HEK293 (cell line): ENCODE measurements around the gene KLHL29.

Experiments used
- CTCF ChIA-PET: fragments of 350-600 bp; formaldehyde crosslinking; extraction: SDS; loops from one replicate; lab custom pipeline; 2021; ENCODE audit warnings: antibody characterized with exemption; lab: Yijun Ruan, JAX
- POLR2A ChIA-PET: fragments of 300-600 bp; formaldehyde crosslinking; extraction: SDS; loops from one replicate; lab custom pipeline; 2020; ENCODE audit warnings: antibody characterized with exemption, inconsistent platforms; lab: Yijun Ruan, JAX
- H3K27ac ChIP-seq: fragments of 200-500 bp; sonication (Bioruptor generic); 2 replicates; pipeline ENCODE4 v1.5.1; 2014; ENCODE audit warnings: low read depth, low read length, control low read depth, inconsistent platforms; ENCODE audit errors: extremely low read depth
- H3K36me3 ChIP-seq, 2 experiments: fragments of 200-500 bp in 1 of 2; sonication (Bioruptor generic) in 1 of 2; 1 replicate in 1 of 2; 2 replicates in 1 of 2; pipeline ENCODE4 v1.5.1; 2014 to 2017; ENCODE audit warnings: inconsistent platforms in 2 of 2, low read length in 2 of 2; ENCODE audit not compliant: control insufficient read depth in 2 of 2, insufficient read depth in 1 of 2
- H3K4me1 ChIP-seq: fragments of 200-500 bp; sonication (Bioruptor generic); 2 replicates; pipeline ENCODE4 v1.5.1; 2014; ENCODE audit warnings: mild to moderate bottlenecking, low read length, inconsistent platforms; ENCODE audit not compliant: control insufficient read depth, insufficient read depth
- H3K4me3 ChIP-seq: 2 replicates; pipeline ENCODE4 v1.5.1; 2011; ENCODE audit warnings: low read depth, mild to moderate bottlenecking, control low read depth, low read length, moderate library complexity
- H3K9me3 ChIP-seq: fragments of 200-500 bp; sonication (Bioruptor generic); 2 replicates; pipeline ENCODE4 v1.5.1; 2014; ENCODE audit warnings: low read depth, low read length, inconsistent platforms; ENCODE audit not compliant: control insufficient read depth, insufficient read depth
- BCL11B ChIP-seq: fragments of 450-650 bp; formaldehyde crosslinking; IDR thresholded peaks from 2 replicates; pipeline ENCODE4 v1.5.1; 2016; ENCODE audit warnings: low read depth, missing biosample characterization, missing genetic modification characterization
- KLF17 ChIP-seq: fragments of 450-650 bp; formaldehyde crosslinking; IDR thresholded peaks from 2 replicates; pipeline ENCODE4 v1.5.1; 2016; ENCODE audit warnings: missing biosample characterization, missing genetic modification characterization
- MYNN ChIP-seq: fragments of 450-650 bp; formaldehyde crosslinking; IDR thresholded peaks from 2 replicates; pipeline ENCODE4 v1.5.1; 2016; ENCODE audit warnings: missing biosample characterization, missing genetic modification characterization, borderline replicate concordance
- PRDM10 ChIP-seq: fragments of 450-650 bp; formaldehyde crosslinking; IDR thresholded peaks from 2 replicates; pipeline ENCODE4 v1.5.1; 2016; ENCODE audit warnings: missing biosample characterization, missing genetic modification characterization
- SP2 ChIP-seq: fragments of 450-650 bp; formaldehyde crosslinking; IDR thresholded peaks from 2 replicates; pipeline ENCODE4 v1.5.1; 2016; ENCODE audit warnings: missing biosample characterization, missing genetic modification characterization
- YY2 ChIP-seq: fragments of 450-650 bp; formaldehyde crosslinking; IDR thresholded peaks from 2 replicates; pipeline ENCODE4 v1.5.1; 2016; ENCODE audit warnings: missing biosample characterization, missing genetic modification characterization
- ZFP37 ChIP-seq: fragments of 450-650 bp; formaldehyde crosslinking; IDR thresholded peaks from 2 replicates; pipeline ENCODE4 v1.5.1; 2016; ENCODE audit warnings: missing biosample characterization, missing genetic modification characterization
- ZNF202 ChIP-seq: fragments of 450-650 bp; formaldehyde crosslinking; IDR thresholded peaks from 2 replicates; pipeline ENCODE4 v1.5.1; 2016; ENCODE audit warnings: missing biosample characterization, missing genetic modification characterization, borderline replicate concordance
- ZNF248 ChIP-seq: fragments of 450-650 bp; formaldehyde crosslinking; IDR thresholded peaks from 2 replicates; pipeline ENCODE4 v1.5.1; 2017; ENCODE audit warnings: missing biosample characterization, missing genetic modification characterization
- ZNF37A ChIP-seq: fragments of 450-650 bp; IDR thresholded peaks from 2 replicates; pipeline ENCODE4 v1.5.1; 2018; ENCODE audit warnings: missing biosample characterization, missing genetic modification characterization
- ZNF391 ChIP-seq: fragments of 450-650 bp; formaldehyde crosslinking; IDR thresholded peaks from 2 replicates; pipeline ENCODE4 v1.5.1; 2016; ENCODE audit warnings: low read depth, missing biosample characterization, missing genetic modification characterization, borderline replicate concordance
- ZNF398 ChIP-seq: fragments of 450-650 bp; formaldehyde crosslinking; IDR thresholded peaks from 2 replicates; pipeline ENCODE4 v1.5.1; 2017; ENCODE audit warnings: missing biosample characterization, missing genetic modification characterization
- ZNF404 ChIP-seq: fragments of 450-650 bp; formaldehyde crosslinking; IDR thresholded peaks from 2 replicates; pipeline ENCODE4 v1.5.1; 2017; ENCODE audit warnings: missing biosample characterization, missing genetic modification characterization
- ZNF449 ChIP-seq: fragments of 450-650 bp; formaldehyde crosslinking; IDR thresholded peaks from 2 replicates; pipeline ENCODE4 v1.5.1; 2017; ENCODE audit warnings: missing biosample characterization, mild to moderate bottlenecking, missing genetic modification characterization, moderate library complexity
- ZNF48 ChIP-seq: fragments of 450-650 bp; formaldehyde crosslinking; IDR thresholded peaks from 2 replicates; pipeline ENCODE4 v1.5.1; 2016; ENCODE audit warnings: missing biosample characterization, missing genetic modification characterization
- ZNF548 ChIP-seq: fragments of 450-650 bp; formaldehyde crosslinking; IDR thresholded peaks from 2 replicates; pipeline ENCODE4 v1.5.1; 2016; ENCODE audit warnings: missing biosample characterization, missing genetic modification characterization
- ZNF555 ChIP-seq: fragments of 450-650 bp; formaldehyde crosslinking; conservative IDR thresholded peaks from 2 replicates; pipeline ENCODE4 v1.5.1; 2017; ENCODE audit warnings: missing biosample characterization, mild to moderate bottlenecking, missing genetic modification characterization, inconsistent platforms
- ZNF580 ChIP-seq: fragments of 450-650 bp; formaldehyde crosslinking; IDR thresholded peaks from 2 replicates; pipeline ENCODE4 v1.5.1; 2016; ENCODE audit warnings: missing biosample characterization, missing genetic modification characterization
- ZNF704 ChIP-seq: fragments of 450-650 bp; formaldehyde crosslinking; IDR thresholded peaks from 2 replicates; pipeline ENCODE4 v1.5.1; 2016; ENCODE audit warnings: missing biosample characterization, missing genetic modification characterization

KLHL29 gene

GRCh38 chr2:23625726-23626125, 240.7 kb downstream of the KLHL29 start:
- no peaks in the 10 kb centered on the region for H3K4me1 ChIP-seq
- TF ChIP-seq KLF17 (tag by site-specific recombination) = no peak
- TF ChIP-seq SP2 = no peak
- TF ChIP-seq ZFP37 (tag by site-specific recombination) = no peak
- no peak for TF ChIP-seq ZNF48
- TF ChIP-seq ZNF248 (tag by site-specific recombination) = no peak
- TF ChIP-seq PRDM10 = no peak
- TF ChIP-seq MYNN (tag by site-specific recombination) = no peak
- TF ChIP-seq YY2 = no peak
- no peak for TF ChIP-seq ZNF704 (tag by site-specific recombination)
- no peak for TF ChIP-seq ZNF555 (tag by site-specific recombination)
- no peak for TF ChIP-seq ZNF398 (tag by site-specific recombination)
- TF ChIP-seq ZNF202 (tag by site-specific recombination) = no peak
- TF ChIP-seq ZNF391 = no peak
- TF ChIP-seq ZNF37A (tag by site-specific recombination) = no peak
- TF ChIP-seq BCL11B (tag by site-specific recombination) = no peak
- TF ChIP-seq ZNF404 (tag by site-specific recombination) = no peak
- TF ChIP-seq ZNF580 (tag by site-specific recombination) = no peak
- no peak for TF ChIP-seq ZNF548
- TF ChIP-seq ZNF449 (tag by site-specific recombination) = no peak
- TF ChIP-seq, all 188 proteins: peak for 0
- H3K4me3 ChIP-seq = no peak overlapping the region
- H3K9me3 ChIP-seq = no peaks in the 10 kb centered on the region; the same call in 1 of the 2 replicates
- ChIA-PET CTCF (no interaction called here), POLR2A (no interaction called here)
- H3K27ac ChIP-seq = no peak overlapping the region
- no peaks in the 10 kb centered on the region for H3K36me3 ChIP-seq
